ENCODE measurements around the gene RAP1GAP2.
A peak's percentile ranks its signal among the peaks of the same experiment; 100 is the strongest.

RAP1GAP2 gene

GRCh38 chr17:2786176-2786881 lies 9.9 kb upstream of the RAP1GAP2 start:
- DNase-seq, result peak; percentile 86

- DNase-seq, result no peak
These were observed 6.5 kb upstream of the RAP1GAP2 start for GRCh38 chr17:2789700-2790099.

GRCh38 chr17:2792366-2793169 lies 3.7 kb upstream of the RAP1GAP2 start:
- no peak for DNase-seq

GRCh38 chr17:2794111-2794803 lies 2.0 kb upstream of the RAP1GAP2 start:
- no peak for DNase-seq

- DNase-seq, result no peak
These were observed 636 bp upstream of the RAP1GAP2 start for GRCh38 chr17:2795441-2796163.

- DNase-seq, result no peak
These were observed 988 bp downstream of the RAP1GAP2 start for GRCh38 chr17:2797226-2797625.

- no peak for DNase-seq
These were observed 1.4 kb downstream of the RAP1GAP2 start for GRCh38 chr17:2797637-2798036.

- DNase-seq, result no peak
These were observed 1.9 kb downstream of the RAP1GAP2 start for GRCh38 chr17:2798188-2798587.

GRCh38 chr17:2798678-2799077 lies 2.4 kb downstream of the RAP1GAP2 start:
- no peak for DNase-seq

- no peak for DNase-seq
These were observed 3.4 kb downstream of the RAP1GAP2 start for GRCh38 chr17:2799653-2800052.

- no peak for DNase-seq
These were observed 4.1 kb downstream of the RAP1GAP2 start for GRCh38 chr17:2800367-2800766.

GRCh38 chr17:2801841-2802240 lies 5.6 kb downstream of the RAP1GAP2 start:
- no peak for DNase-seq

- DNase-seq, result no peak
These were observed 6.3 kb downstream of the RAP1GAP2 start for GRCh38 chr17:2802574-2802973.

GRCh38 chr17:2803386-2803785 lies 7.1 kb downstream of the RAP1GAP2 start:
- DNase-seq, result no peak

- DNase-seq, result no peak
These were observed 7.7 kb downstream of the RAP1GAP2 start for GRCh38 chr17:2803971-2804370.

- DNase-seq, result no peak
These were observed 8.7 kb downstream of the RAP1GAP2 start for GRCh38 chr17:2804912-2805311.

GRCh38 chr17:2805961-2806360 lies 9.7 kb downstream of the RAP1GAP2 start:
- no peak for DNase-seq

GRCh38 chr17:2808367-2809335 lies 12.4 kb downstream of the RAP1GAP2 start:
- no peak for DNase-seq

- no peak for DNase-seq
These were observed 13.1 kb downstream of the RAP1GAP2 start for GRCh38 chr17:2809337-2809736.

- DNase-seq, result no peak
These were observed 17.8 kb downstream of the RAP1GAP2 start for GRCh38 chr17:2814049-2814448.

- DNase-seq, result no peak
These were observed 18.5 kb downstream of the RAP1GAP2 start for GRCh38 chr17:2814481-2815341.
